Left ventricle myocardium inferior (tissue), 1 donor: Measurements from ENCODE around the gene PKD1. TPM values are rescaled to one million over a fixed set of nuclear protein-coding genes. Genes with fewer than 3 reads are reported as not detected.
"Not testable (repeated sequence)": the region's sequence is repeated elsewhere in the genome, so short reads cannot be mapped to it uniquely, and the experiment has no call there.

Source experiments
- DNase-seq: peaks from one replicate; pipeline ENCODE4 v3.0.0-alpha.2; 2020
- H3K27ac ChIP-seq: fragments of 200-600 bp; replicated peaks from 2 replicates; pipeline ENCODE4 v1.8.0; 2021
- H3K27me3 ChIP-seq: fragments of 200-600 bp; 2 replicates; pipeline ENCODE4 v1.8.0; 2021; ENCODE audit warnings: low read depth
- H3K36me3 ChIP-seq: fragments of 200-600 bp; 2 replicates; pipeline ENCODE4 v1.8.0; 2021
- H3K4me1 ChIP-seq: fragments of 200-600 bp; 2 replicates; pipeline ENCODE4 v1.8.0; 2021
- H3K4me3 ChIP-seq: fragments of 200-600 bp; 2 replicates; pipeline ENCODE4 v1.8.0; 2021; ENCODE audit warnings: mild to moderate bottlenecking, moderate library complexity
- H3K9me3 ChIP-seq: fragments of 200-600 bp; replicated peaks from 2 replicates; pipeline ENCODE4 v1.8.0; 2021
- intact Hi-C: fragments of 100-400 bp; cut with micrococcal nuclease; formaldehyde crosslinking; loops from one replicate; pipeline ENCODE4 v1.11.0; 2022
- total RNA-seq: library from RNA; stranded (reverse); fragmentation: NEBNext Ultra II Directional; extraction: Animal tissue kit (Norgen Biotek cat#: 25700); gene quantifications from one replicate; pipeline ENCODE4 v1.2.1, GENCODE V29; 2021
- TF ChIP-seq, protein P1 (sequence below): fragments of 200-600 bp; IDR thresholded peaks from 2 replicates; pipeline ENCODE4 v1.8.0; 2021; ENCODE audit warnings: antibody characterized with exemption, mild to moderate bottlenecking, borderline replicate concordance
- donor health status: DM: no; HTN: yes; CAD: no; lungs with severe emphysema.

PKD1 gene
- total RNA-seq, 1 donor from 2014 or later, result 83.9 TPM

- peak overlapping the region; percentile 65 for H3K4me3 ChIP-seq
- intact Hi-C loops, DNase-seq: not testable (repeated sequence)
Measured at GRCh38 chr16:2123706-2124376, 11.9 kb downstream of the PKD1 start.

DNA sequence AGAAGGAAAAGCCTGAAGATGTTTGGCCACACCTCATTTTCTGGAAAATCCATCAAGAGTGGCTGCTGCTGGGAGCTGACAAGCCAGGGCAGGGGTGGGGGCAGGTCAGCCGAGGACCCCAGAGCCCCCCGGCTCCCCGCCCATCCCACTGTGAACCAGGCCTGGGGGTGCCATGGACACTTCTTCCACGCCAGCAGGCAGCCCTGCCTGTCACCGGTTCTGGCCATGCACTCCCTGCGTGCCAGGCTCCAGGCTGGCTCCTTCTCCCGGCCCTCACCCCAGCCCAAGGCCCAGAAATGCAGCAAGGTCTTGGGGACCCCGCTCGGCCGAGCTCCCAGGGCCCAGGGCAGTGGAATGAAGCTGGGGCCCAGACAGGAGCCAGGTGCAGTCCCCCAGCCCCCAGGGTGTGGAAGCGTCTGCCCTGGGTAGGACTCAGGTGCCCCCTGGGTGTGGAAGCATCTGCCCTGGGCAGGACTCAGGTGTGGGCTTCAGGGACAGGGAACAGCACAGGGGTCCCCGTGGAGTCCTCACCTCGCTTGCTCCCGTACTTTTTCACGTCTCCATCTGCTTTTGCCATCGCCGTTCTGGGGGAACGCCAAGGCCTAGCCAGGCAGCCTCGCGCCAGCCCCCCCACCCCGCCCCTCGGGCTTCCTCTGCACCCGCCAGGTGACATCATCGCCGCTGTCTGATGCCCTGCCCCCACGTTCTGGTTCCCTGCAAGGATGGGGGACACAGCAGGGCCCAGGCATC is 12.6 kb downstream of the PKD1 start:
- DNase-seq, result not testable (repeated sequence)

More at GRCh38 chr16:2123706-2124376, 11.9 kb downstream of the PKD1 start:
- peaks cover 81% of the 10 kb centered on the region for H3K4me1 ChIP-seq
- H3K27ac ChIP-seq, result peak overlapping the region; percentile 97
- not testable (repeated sequence) for H3K36me3 ChIP-seq, H3K27me3 ChIP-seq, H3K9me3 ChIP-seq

DNA sequence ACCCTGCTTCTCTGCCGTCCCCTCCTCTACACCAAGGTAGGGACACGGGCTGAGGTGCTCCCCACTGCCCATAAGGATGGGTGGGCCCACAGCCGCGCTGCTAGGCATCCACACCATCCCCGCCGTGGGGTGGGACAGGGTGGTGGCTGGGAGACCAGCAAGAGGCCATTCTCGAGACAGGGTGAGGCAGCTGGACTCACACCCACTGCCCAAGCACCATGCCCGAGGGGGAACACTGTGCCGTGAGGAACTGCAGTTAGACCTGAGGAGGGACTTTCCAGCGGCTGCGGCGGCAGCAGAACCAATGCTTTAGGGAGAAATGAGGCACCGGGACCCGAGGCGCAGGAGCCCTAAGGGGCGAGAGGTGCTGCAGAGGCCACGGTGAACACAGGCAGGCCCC is 13.3 kb downstream of the PKD1 start:
- Histone ChIP-seq H3K27me3 (no peaks in the 10 kb centered on the region), H3K27ac (peak overlapping the region; percentile 97), H3K36me3 (peaks cover under 1% of the 10 kb centered on the region), H3K4me3 (peak overlapping the region; percentile 65), H3K9me3 (no peaks in the 10 kb centered on the region), H3K4me1 (peaks cover 76% of the 10 kb centered on the region)
- DNase-seq, result no peak
- intact Hi-C loops, result no loop called here
- TF ChIP-seq, protein P1, sequence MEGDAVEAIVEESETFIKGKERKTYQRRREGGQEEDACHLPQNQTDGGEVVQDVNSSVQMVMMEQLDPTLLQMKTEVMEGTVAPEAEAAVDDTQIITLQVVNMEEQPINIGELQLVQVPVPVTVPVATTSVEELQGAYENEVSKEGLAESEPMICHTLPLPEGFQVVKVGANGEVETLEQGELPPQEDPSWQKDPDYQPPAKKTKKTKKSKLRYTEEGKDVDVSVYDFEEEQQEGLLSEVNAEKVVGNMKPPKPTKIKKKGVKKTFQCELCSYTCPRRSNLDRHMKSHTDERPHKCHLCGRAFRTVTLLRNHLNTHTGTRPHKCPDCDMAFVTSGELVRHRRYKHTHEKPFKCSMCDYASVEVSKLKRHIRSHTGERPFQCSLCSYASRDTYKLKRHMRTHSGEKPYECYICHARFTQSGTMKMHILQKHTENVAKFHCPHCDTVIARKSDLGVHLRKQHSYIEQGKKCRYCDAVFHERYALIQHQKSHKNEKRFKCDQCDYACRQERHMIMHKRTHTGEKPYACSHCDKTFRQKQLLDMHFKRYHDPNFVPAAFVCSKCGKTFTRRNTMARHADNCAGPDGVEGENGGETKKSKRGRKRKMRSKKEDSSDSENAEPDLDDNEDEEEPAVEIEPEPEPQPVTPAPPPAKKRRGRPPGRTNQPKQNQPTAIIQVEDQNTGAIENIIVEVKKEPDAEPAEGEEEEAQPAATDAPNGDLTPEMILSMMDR, result no peak

More for the DNA sequence above, 12.6 kb downstream of the PKD1 start:
- Histone ChIP-seq H3K4me1 (peaks cover 75% of the 10 kb centered on the region), H3K4me3 (peak overlapping the region; percentile 65), H3K27ac (peak overlapping the region; percentile 97)
- intact Hi-C loops, H3K27me3 ChIP-seq, H3K9me3 ChIP-seq, H3K36me3 ChIP-seq: not testable (repeated sequence)

DNA sequence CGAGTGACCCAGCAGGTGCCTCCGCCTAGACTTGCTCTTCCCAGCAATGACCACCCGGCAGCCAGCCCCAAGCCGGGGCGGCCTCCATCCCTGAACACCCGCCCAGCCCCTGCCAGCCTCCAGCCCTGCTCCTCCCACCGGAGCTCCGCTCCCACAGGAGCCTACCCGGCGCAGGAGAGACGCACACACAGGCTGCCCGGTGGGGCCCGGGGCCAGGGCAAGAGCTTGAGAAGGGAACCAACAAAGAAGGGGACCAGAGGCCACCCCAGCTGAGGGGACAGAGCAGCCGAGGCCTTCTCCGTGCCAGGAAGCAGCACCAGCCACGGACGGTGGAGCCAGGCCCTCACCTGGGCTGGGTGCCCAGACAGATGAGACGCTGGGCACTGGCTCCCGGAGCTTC is 13.8 kb downstream of the PKD1 start:
- Histone ChIP-seq H3K9me3 (no peaks in the 10 kb centered on the region), H3K36me3 (peaks cover 6% of the 10 kb centered on the region), H3K27ac (peak overlapping the region; percentile 97), H3K4me3 (peak overlapping the region; percentile 65), H3K4me1 (peaks cover 76% of the 10 kb centered on the region), H3K27me3 (no peaks in the 10 kb centered on the region)
- intact Hi-C loops, result no loop called here
- DNase-seq, result peak; percentile 62
- TF ChIP-seq, protein P1, result no peak

DNA sequence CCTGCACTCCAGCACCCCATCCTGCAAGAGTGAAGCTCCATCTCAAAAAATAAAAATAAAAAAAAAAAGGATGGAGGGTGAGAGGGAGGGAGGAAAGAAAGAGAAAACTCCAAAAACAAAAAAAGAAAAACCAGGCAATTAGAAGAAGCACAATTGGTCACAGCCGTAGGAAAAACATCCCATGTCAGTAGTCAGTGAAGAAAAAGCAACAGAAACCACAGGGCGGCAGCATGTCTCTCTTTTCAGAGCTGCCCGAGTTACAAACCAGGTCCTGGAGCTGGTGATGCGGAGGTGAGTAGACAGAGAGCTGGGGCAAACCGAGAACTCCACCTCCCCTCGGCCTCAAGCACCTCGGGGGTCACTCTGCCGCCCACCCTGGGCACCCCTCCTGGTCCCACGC is 14.4 kb downstream of the PKD1 start:
- intact Hi-C loops, H3K36me3 ChIP-seq, DNase-seq, H3K9me3 ChIP-seq, H3K27me3 ChIP-seq: not testable (repeated sequence)
- peaks cover 76% of the 10 kb centered on the region for H3K4me1 ChIP-seq
- peak overlapping the region; percentile 97 for H3K27ac ChIP-seq
- peak overlapping the region; percentile 65 for H3K4me3 ChIP-seq
- TF ChIP-seq, protein P1, result peak; percentile 51

DNA sequence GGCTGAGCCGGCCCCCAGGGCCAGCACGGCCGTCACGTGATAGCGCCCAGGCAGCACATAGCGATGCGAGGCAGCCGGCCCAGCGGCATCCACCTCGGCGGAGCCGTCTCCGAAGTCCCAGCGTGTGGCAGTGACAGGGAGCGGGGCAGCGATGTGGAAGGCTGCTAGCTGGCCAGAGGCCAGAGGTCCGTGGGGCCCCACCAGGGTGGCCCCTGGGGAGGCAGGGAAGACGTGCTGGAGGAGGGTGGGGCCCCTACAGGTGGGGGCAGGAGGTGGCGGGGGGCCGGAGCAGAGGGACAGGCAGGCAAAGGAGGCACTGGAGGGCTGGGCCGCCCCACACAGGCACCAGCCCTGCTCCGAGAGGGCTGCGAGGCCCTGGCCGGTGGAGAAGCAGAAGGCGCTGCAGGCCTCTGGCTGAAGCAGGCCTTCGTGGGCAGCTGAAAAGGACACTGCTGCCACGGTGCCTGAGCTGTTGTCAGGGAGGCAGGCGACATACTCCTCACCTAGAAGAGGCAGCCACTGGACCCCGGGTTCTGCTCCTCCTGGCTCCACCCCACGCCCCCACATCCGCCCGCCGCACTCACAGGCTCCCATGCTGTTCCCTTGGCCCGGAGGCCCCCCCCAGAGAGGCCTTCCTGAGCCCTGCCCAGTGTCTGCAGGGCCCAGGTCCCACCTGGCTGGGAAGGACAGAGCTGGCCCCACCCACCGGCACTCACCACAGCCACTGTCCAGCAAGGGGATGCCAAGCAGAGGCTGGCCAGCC is 17.6 kb downstream of the PKD1 start:
- H3K4me3 ChIP-seq, DNase-seq, intact Hi-C loops, H3K27ac ChIP-seq, H3K27me3 ChIP-seq, H3K9me3 ChIP-seq: not testable (repeated sequence)
- Histone ChIP-seq H3K4me1 (peaks cover 46% of the 10 kb centered on the region), H3K36me3 (peaks cover 27% of the 10 kb centered on the region)

DNA sequence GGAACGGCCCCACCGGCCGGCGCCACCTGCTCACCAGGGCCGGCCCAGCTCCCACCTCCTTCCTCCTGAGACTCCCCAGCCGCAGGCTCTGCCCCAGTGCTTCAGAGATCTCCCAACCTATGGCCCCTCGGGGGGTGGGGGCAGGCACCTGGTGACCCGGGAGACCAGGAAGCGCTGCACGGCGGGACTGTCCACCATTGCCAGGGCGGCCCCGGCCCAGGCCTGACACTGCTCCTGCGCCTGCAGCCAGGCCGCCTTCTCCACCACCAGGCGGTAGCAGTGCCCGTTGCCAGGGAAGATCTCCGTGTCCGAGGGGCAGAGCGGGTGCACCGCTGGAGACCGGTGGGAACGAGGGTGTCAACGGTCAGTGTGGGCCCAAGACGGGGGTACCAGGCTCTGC is 18.4 kb downstream of the PKD1 start:
- Histone ChIP-seq H3K36me3 (peaks cover 32% of the 10 kb centered on the region), H3K4me1 (peaks cover 38% of the 10 kb centered on the region), H3K27ac (peak overlapping the region; percentile 37)
- intact Hi-C loops, H3K4me3 ChIP-seq, H3K9me3 ChIP-seq, H3K27me3 ChIP-seq, DNase-seq: not testable (repeated sequence)

GRCh38 chr16:2116428-2116827 is 19.3 kb downstream of the PKD1 start:
- H3K4me3 ChIP-seq, H3K27me3 ChIP-seq, intact Hi-C loops, H3K9me3 ChIP-seq, DNase-seq: not testable (repeated sequence)
- Histone ChIP-seq H3K4me1 (peaks cover 29% of the 10 kb centered on the region), H3K27ac (peak overlapping the region; percentile 56), H3K36me3 (peaks cover 39% of the 10 kb centered on the region)
